Measurements from ENCODE around the gene KLHL6. TPM values are rescaled to one million over a fixed set of nuclear protein-coding genes. Genes with fewer than 3 reads are reported as not detected.

The KLHL6 gene
- total RNA-seq, 4 donors from 2014 or later, result 0.10 to 1.4 (median 0.39) TPM

GRCh38 chr3:183494341-183494740 is 61.2 kb downstream of the KLHL6 start:
- Histone ChIP-seq H3K27me3 (no peaks in the 10 kb centered on the region), H3K4me1 (peaks cover 2% of the 10 kb centered on the region), H3K36me3 (no peaks in the 10 kb centered on the region), H3K4me3 (no peak overlapping the region), H3K9me3 (no peaks in the 10 kb centered on the region), H3K27ac (no peak overlapping the region)
- TF ChIP-seq CTCF (IDR thresholded peaks at IDR 0.05), result no peak
- no peak for TF ChIP-seq POLR2A (IDR thresholded peaks at IDR 0.05)
- TF ChIP-seq POLR2AphosphoS5 (IDR thresholded peaks at IDR 0.05), result no peak
- TF ChIP-seq EP300 (IDR thresholded peaks at IDR 0.05), result no peak
- peak; percentile 19 to 45 for DNase-seq (ENCODE audit: low spot score in 2 of 2)
- WGBS, result 91% methylated on average over 2 of the region's 2 CpGs

DNA sequence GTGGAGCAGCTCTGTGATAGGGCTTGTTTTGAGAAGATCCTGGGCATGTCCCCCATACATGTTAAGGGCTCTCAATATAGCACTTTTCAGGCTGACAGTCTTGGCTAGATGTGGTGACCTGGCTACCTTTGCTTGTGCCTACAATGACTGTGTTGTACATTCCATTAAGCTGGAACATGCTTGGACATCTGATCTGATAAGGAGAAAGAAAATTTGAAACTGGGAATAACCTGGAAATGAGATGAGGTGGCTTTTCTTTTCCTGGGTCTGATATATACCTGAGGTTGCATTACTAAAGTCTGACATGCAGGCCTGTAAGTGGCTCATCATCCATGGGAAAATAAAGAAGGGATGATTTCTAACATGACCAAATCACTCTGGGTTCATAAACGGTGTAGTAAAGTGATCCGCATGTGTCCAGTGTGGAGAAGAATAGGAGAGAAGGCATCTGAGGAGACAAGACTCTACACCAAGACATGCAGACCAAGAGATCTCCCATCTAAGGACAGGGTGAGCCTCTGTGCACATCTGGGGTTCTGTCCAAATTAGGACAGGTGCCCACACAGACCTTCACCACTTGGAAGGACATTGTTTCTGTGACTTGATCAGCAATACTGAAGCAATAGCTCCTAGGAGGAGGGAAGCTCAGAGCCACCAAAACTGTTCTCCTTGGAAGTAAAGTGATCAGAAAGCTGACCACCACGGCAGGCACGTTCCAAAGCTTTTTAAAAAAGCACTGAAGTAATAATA is 62.0 kb downstream of the KLHL6 start:
- 74% methylated on average over 4 of the region's 4 CpGs for WGBS
- no peak overlapping the region for H3K27ac ChIP-seq
- H3K9me3 ChIP-seq, result no peaks in the 10 kb centered on the region
- H3K36me3 ChIP-seq, result no peaks in the 10 kb centered on the region
- TF ChIP-seq POLR2A (IDR thresholded peaks at IDR 0.05) (no peak), CTCF (IDR thresholded peaks at IDR 0.05) (no peak), EP300 (IDR thresholded peaks at IDR 0.05) (no peak), POLR2AphosphoS5 (IDR thresholded peaks at IDR 0.05) (no peak)
- peak; percentile 1 to 28 for DNase-seq (ENCODE audit: low spot score in 2 of 2)
- H3K27me3 ChIP-seq, result no peaks in the 10 kb centered on the region
- H3K4me3 ChIP-seq, result no peak overlapping the region
- H3K4me1 ChIP-seq, result peaks cover 2% of the 10 kb centered on the region

GRCh38 chr3:183492849-183493179 is 62.7 kb downstream of the KLHL6 start:
- WGBS, result 43% methylated on average over 4 of the region's 4 CpGs
- Histone ChIP-seq H3K27ac (no peak overlapping the region), H3K4me3 (no peak overlapping the region), H3K9me3 (no peaks in the 10 kb centered on the region), H3K4me1 (peaks cover 2% of the 10 kb centered on the region), H3K27me3 (no peaks in the 10 kb centered on the region), H3K36me3 (no peaks in the 10 kb centered on the region)
- peak in 1 of 2 donors; percentile 36 for DNase-seq (ENCODE audit: low spot score in 2 of 2)
- no peak for TF ChIP-seq POLR2A (IDR thresholded peaks at IDR 0.05)
- no peak for TF ChIP-seq EP300 (IDR thresholded peaks at IDR 0.05)
- TF ChIP-seq CTCF (IDR thresholded peaks at IDR 0.05), result no peak
- no peak for TF ChIP-seq POLR2AphosphoS5 (IDR thresholded peaks at IDR 0.05)

DNA sequence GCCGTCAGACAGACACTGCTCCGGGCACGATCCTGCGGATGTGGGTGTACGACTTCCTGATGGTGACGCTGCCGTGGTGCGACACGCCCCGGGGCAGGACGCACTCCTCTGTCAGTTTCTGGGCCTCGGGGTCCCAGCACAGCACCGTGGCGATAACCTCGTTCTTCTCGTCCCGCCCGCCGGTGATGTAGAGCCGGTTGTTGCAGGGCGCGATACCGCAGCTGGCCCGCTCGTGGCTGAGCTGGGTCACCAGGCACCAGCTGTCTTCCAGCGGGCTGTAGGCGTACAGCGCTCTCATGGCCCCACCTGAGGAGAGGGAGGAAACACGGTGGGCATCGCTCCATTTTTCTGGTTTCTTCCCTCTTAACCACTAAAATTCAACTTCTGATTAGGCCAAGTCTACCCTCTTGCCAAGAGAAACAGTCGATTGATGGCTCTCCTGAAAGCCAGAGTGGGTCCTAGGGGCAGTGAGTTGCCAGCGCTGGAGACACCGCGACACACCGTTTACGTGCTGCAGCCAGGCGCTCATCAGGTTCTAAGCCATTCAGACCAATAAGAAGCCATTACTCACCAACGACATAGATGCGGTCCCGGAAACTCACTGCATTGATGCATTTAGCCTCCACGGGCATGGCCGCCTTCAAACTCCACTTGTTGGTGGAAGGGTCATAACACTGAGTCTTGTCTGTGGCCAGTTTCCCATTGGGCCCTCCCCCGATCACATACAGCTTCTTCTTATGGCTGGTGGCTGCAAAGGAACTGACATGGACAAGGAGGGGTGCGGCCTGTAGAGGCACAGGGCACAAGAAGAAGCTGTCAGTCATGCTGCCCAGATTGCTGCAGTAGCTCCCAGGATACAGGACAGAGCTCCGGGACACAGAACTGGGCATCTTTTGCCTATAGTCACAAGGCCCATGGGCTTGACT is 63.3 kb downstream of the KLHL6 start:
- Histone ChIP-seq H3K27ac (no peak overlapping the region), H3K4me1 (peaks cover 2% of the 10 kb centered on the region), H3K9me3 (no peaks in the 10 kb centered on the region), H3K4me3 (no peak overlapping the region), H3K27me3 (no peaks in the 10 kb centered on the region), H3K36me3 (no peaks in the 10 kb centered on the region)
- no peak for TF ChIP-seq POLR2A (IDR thresholded peaks at IDR 0.05)
- no peak for TF ChIP-seq EP300 (IDR thresholded peaks at IDR 0.05)
- TF ChIP-seq CTCF (IDR thresholded peaks at IDR 0.05), result no peak
- 95% methylated on average over 30 of the region's 45 CpGs for WGBS
- DNase-seq (ENCODE audit: low spot score in 2 of 2), result peak; percentile 55 to 56

Data from suprapubic skin (tissue), 4 donors.